ENCODE data around the gene MAN2A1. TPM values are rescaled to one million over a fixed set of nuclear protein-coding genes. Genes with fewer than 3 reads are reported as not detected.

Gene MAN2A1
- total and polyA plus RNA-seq, 2 experiments from 2014 or later = 4.4 to 8.6 TPM

GRCh38 chr5:109693535-109694400 is 4.0 kb downstream of the MAN2A1 start:
- H3K36me3 ChIP-seq = no peaks in the 10 kb centered on the region
- H3K4me1 ChIP-seq (ENCODE audit: low read depth) = no peaks in the 10 kb centered on the region
- DNase-seq (ENCODE audit: low read depth in 1 of 2, low spot score in 1 of 2) = peak in 1 of 2 donors; percentile 41
- H3K4me3 ChIP-seq = no peak overlapping the region
- no peaks in the 10 kb centered on the region for H3K27me3 ChIP-seq
- no peak overlapping the region for H3K27ac ChIP-seq
- TF ChIP-seq CTCF (IDR thresholded peaks at IDR 0.05; ENCODE audit: low read depth, low read length) = no peak
- no peaks in the 10 kb centered on the region for H3K9me3 ChIP-seq (ENCODE audit: low read depth)

- Histone ChIP-seq H3K27ac (no peak overlapping the region), H3K4me1 (ENCODE audit: low read depth) (no peaks in the 10 kb centered on the region), H3K36me3 (no peaks in the 10 kb centered on the region), H3K4me3 (no peak overlapping the region), H3K9me3 (ENCODE audit: low read depth) (no peaks in the 10 kb centered on the region), H3K27me3 (no peaks in the 10 kb centered on the region)
- no peak for DNase-seq (ENCODE audit: low read depth in 1 of 2, low spot score in 1 of 2)
- TF ChIP-seq CTCF (IDR thresholded peaks at IDR 0.05; ENCODE audit: low read depth, low read length) = no peak
These were observed 4.7 kb downstream of the MAN2A1 start for GRCh38 chr5:109694451-109694891.

GRCh38 chr5:109695005-109695926 is 5.5 kb downstream of the MAN2A1 start:
- no peak overlapping the region for H3K27ac ChIP-seq
- no peaks in the 10 kb centered on the region for H3K27me3 ChIP-seq
- no peak for DNase-seq (ENCODE audit: low read depth in 1 of 2, low spot score in 1 of 2)
- no peaks in the 10 kb centered on the region for H3K9me3 ChIP-seq (ENCODE audit: low read depth)
- H3K36me3 ChIP-seq = no peaks in the 10 kb centered on the region
- TF ChIP-seq CTCF (IDR thresholded peaks at IDR 0.05; ENCODE audit: low read depth, low read length) = no peak
- no peaks in the 10 kb centered on the region for H3K4me1 ChIP-seq (ENCODE audit: low read depth)
- no peak overlapping the region for H3K4me3 ChIP-seq

GRCh38 chr5:109697339-109697738 is 7.6 kb downstream of the MAN2A1 start:
- no peak overlapping the region for H3K27ac ChIP-seq
- H3K4me3 ChIP-seq = no peak overlapping the region
- no peaks in the 10 kb centered on the region for H3K9me3 ChIP-seq (ENCODE audit: low read depth)
- H3K4me1 ChIP-seq (ENCODE audit: low read depth) = no peaks in the 10 kb centered on the region
- no peak for TF ChIP-seq CTCF (IDR thresholded peaks at IDR 0.05; ENCODE audit: low read depth, low read length)
- no peak for DNase-seq (ENCODE audit: low read depth in 1 of 2, low spot score in 1 of 2)
- no peaks in the 10 kb centered on the region for H3K27me3 ChIP-seq
- no peaks in the 10 kb centered on the region for H3K36me3 ChIP-seq

- H3K27me3 ChIP-seq = no peaks in the 10 kb centered on the region
- no peak overlapping the region for H3K4me3 ChIP-seq
- no peak for TF ChIP-seq CTCF (IDR thresholded peaks at IDR 0.05; ENCODE audit: low read depth, low read length)
- H3K36me3 ChIP-seq = no peaks in the 10 kb centered on the region
- no peaks in the 10 kb centered on the region for H3K9me3 ChIP-seq (ENCODE audit: low read depth)
- no peak overlapping the region for H3K27ac ChIP-seq
- DNase-seq (ENCODE audit: low read depth in 1 of 2, low spot score in 1 of 2) = no peak
- peaks cover 9% of the 10 kb centered on the region for H3K4me1 ChIP-seq (ENCODE audit: low read depth)
These were observed 10.9 kb downstream of the MAN2A1 start for GRCh38 chr5:109700516-109701153.
